ENCODE results near the gene MZB1.
"Not testable (repeated sequence)": the region's sequence is repeated elsewhere in the genome, so short reads cannot be mapped to it uniquely, and the experiment has no call there.

MZB1 gene

GRCh38 chr5:139378101-139378825 lies 11.4 kb downstream of the MZB1 start:
- peak overlapping the region; percentile 14 for H3K4me3 ChIP-seq (ENCODE audit: low read depth, low read length)

- H3K4me3 ChIP-seq (ENCODE audit: low read depth, low read length) = no peak overlapping the region
These were observed 12.5 kb downstream of the MZB1 start for GRCh38 chr5:139377226-139377625.

GRCh38 chr5:139376364-139376763 lies 13.3 kb downstream of the MZB1 start:
- H3K4me3 ChIP-seq (ENCODE audit: low read depth, low read length) = no peak overlapping the region

GRCh38 chr5:139374909-139375308 lies 14.8 kb downstream of the MZB1 start:
- no peak overlapping the region for H3K4me3 ChIP-seq (ENCODE audit: low read depth, low read length)

- no peak overlapping the region for H3K4me3 ChIP-seq (ENCODE audit: low read depth, low read length)
These were observed 18.0 kb downstream of the MZB1 start for GRCh38 chr5:139371482-139372435.

GRCh38 chr5:139369181-139369580 lies 20.5 kb downstream of the MZB1 start:
- H3K4me3 ChIP-seq (ENCODE audit: low read depth, low read length) = no peak overlapping the region

GRCh38 chr5:139368613-139369012 lies 21.1 kb downstream of the MZB1 start:
- H3K4me3 ChIP-seq (ENCODE audit: low read depth, low read length) = no peak overlapping the region

- no peak overlapping the region for H3K4me3 ChIP-seq (ENCODE audit: low read depth, low read length)
These were observed 25.2 kb downstream of the MZB1 start for GRCh38 chr5:139364466-139364865.

GRCh38 chr5:139363937-139364336 lies 25.8 kb downstream of the MZB1 start:
- H3K4me3 ChIP-seq (ENCODE audit: low read depth, low read length) = no peak overlapping the region

GRCh38 chr5:139361835-139362429 lies 27.8 kb downstream of the MZB1 start:
- H3K4me3 ChIP-seq (ENCODE audit: low read depth, low read length) = no peak overlapping the region

GRCh38 chr5:139360384-139360783 lies 29.3 kb downstream of the MZB1 start:
- H3K4me3 ChIP-seq (ENCODE audit: low read depth, low read length) = no peak overlapping the region

GRCh38 chr5:139358064-139358463 lies 31.6 kb downstream of the MZB1 start:
- H3K4me3 ChIP-seq (ENCODE audit: low read depth, low read length) = no peak overlapping the region

- not testable (repeated sequence) for H3K4me3 ChIP-seq (ENCODE audit: low read depth, low read length)
These were observed 33.8 kb downstream of the MZB1 start for GRCh38 chr5:139355900-139356299.

- no peak overlapping the region for H3K4me3 ChIP-seq (ENCODE audit: low read depth, low read length)
These were observed 35.5 kb downstream of the MZB1 start for GRCh38 chr5:139354186-139354585.

GRCh38 chr5:139347863-139348262 lies 41.9 kb downstream of the MZB1 start:
- not testable (repeated sequence) for H3K4me3 ChIP-seq (ENCODE audit: low read depth, low read length)

- H3K4me3 ChIP-seq (ENCODE audit: low read depth, low read length) = not testable (repeated sequence)
These were observed 44.3 kb downstream of the MZB1 start for GRCh38 chr5:139345442-139345841.

- H3K4me3 ChIP-seq (ENCODE audit: low read depth, low read length) = no peak overlapping the region
These were observed 45.5 kb downstream of the MZB1 start for GRCh38 chr5:139344177-139344576.

GRCh38 chr5:139343476-139343875 lies 46.2 kb downstream of the MZB1 start:
- no peak overlapping the region for H3K4me3 ChIP-seq (ENCODE audit: low read depth, low read length)

- peak overlapping the region; percentile 99 for H3K4me3 ChIP-seq (ENCODE audit: low read depth, low read length)
These were observed 47.3 kb downstream of the MZB1 start for GRCh38 chr5:139342423-139342723.

- peak within 1 kb of the TSS; percentile 99 for H3K4me3 ChIP-seq (ENCODE audit: low read depth, low read length)
These were observed 47.9 kb downstream of the MZB1 start, which contains the start of gene PAIP2 for GRCh38 chr5:139341689-139342422. Gene PAIP2, plus strand, starts transcription at chr5:139341854. Its CDS starts 21,931 bp downstream, at chr5:139363785.

- H3K4me3 ChIP-seq (ENCODE audit: low read depth, low read length) = peak overlapping the region; percentile 0
These were observed 48.5 kb downstream of the MZB1 start for GRCh38 chr5:139341187-139341688.

Measured in iPS-11a (cell line).